Tibial artery (tissue), 4 donors: ENCODE results near the gene SPSB1.
A peak's percentile ranks its signal among the peaks of the same experiment; 100 is the strongest.

Source experiments
- DNase-seq, 2 donors: peaks; one replicate each; pipeline ENCODE4 v3.0.0-alpha.2; 2019
- H3K27ac ChIP-seq, 2 donors: fragments of 200-600 bp; sonication (generic) in 1 of 2; 1 replicate in 1 of 2; 2 replicates in 1 of 2; pipeline ENCODE4 v1.5.1; 2018 to 2019; ENCODE audit warnings: mild to moderate bottlenecking in 1 of 2
- H3K27me3 ChIP-seq, 2 donors: fragments of 200-600 bp; sonication (generic) in 1 of 2; one replicate each; pipeline versions ENCODE4 v1.5.1 to v1.6.0; 2016 to 2019
- H3K36me3 ChIP-seq, 3 donors: fragments of 200-600 bp; sonication (generic) in 2 of 3; one replicate each; pipeline ENCODE4 v1.5.1; 2016 to 2019; ENCODE audit warnings: mild to moderate bottlenecking in 2 of 3
- H3K4me1 ChIP-seq, 4 donors: fragments of 200-600 bp; sonication (generic) in 2 of 4; 1 replicate in 3 of 4; 2 replicates in 1 of 4; pipeline ENCODE4 v1.5.1; 2016 to 2019
- H3K4me3 ChIP-seq, 2 donors: fragments of 200-600 bp; sonication (generic) in 1 of 2; 1 replicate in 1 of 2; 2 replicates in 1 of 2; pipeline ENCODE4 v1.5.1; 2018 to 2019; ENCODE audit warnings: mild to moderate bottlenecking in 2 of 2
- H3K9me3 ChIP-seq, 3 donors: fragments of 200-600 bp; sonication (generic) in 1 of 3; one replicate each; pipeline ENCODE4 v1.5.1; 2016 to 2019
- CTCF ChIP-seq, 2 experiments: fragments of 200-600 bp in 1 of 2; fragments of 450-650 bp in 1 of 2; IDR thresholded peaks; one replicate each; pipeline ENCODE4 v1.5.1; 2017 to 2019; ENCODE audit warnings: antibody characterized with exemption in 2 of 2, mild to moderate bottlenecking in 1 of 2, moderate library complexity in 1 of 2
- intact Hi-C: fragments of 100-400 bp; cut with DNase I; formaldehyde crosslinking; loops from one replicate; pipeline ENCODE4 v1.15.0; 2023; ENCODE audit warnings: low total_unique reads

Gene SPSB1

GRCh38 chr1:9261496-9261895 lies 31.2 kb upstream of the SPSB1 start:
- DNase-seq: no peak
- Histone ChIP-seq H3K4me1 (peaks cover 0 to 2% (median 0%) of the 10 kb centered on the region in 4 donors), H3K27me3 (no peaks in the 10 kb centered on the region), H3K27ac (no peak overlapping the region), H3K9me3 (no peaks in the 10 kb centered on the region), H3K36me3 (peaks cover 31 to 64% (median 44%) of the 10 kb centered on the region in 3 donors), H3K4me3 (no peak overlapping the region)
- intact Hi-C loops: no loop called here
- TF ChIP-seq CTCF (IDR thresholded peaks at IDR 0.05): no peak

DNA sequence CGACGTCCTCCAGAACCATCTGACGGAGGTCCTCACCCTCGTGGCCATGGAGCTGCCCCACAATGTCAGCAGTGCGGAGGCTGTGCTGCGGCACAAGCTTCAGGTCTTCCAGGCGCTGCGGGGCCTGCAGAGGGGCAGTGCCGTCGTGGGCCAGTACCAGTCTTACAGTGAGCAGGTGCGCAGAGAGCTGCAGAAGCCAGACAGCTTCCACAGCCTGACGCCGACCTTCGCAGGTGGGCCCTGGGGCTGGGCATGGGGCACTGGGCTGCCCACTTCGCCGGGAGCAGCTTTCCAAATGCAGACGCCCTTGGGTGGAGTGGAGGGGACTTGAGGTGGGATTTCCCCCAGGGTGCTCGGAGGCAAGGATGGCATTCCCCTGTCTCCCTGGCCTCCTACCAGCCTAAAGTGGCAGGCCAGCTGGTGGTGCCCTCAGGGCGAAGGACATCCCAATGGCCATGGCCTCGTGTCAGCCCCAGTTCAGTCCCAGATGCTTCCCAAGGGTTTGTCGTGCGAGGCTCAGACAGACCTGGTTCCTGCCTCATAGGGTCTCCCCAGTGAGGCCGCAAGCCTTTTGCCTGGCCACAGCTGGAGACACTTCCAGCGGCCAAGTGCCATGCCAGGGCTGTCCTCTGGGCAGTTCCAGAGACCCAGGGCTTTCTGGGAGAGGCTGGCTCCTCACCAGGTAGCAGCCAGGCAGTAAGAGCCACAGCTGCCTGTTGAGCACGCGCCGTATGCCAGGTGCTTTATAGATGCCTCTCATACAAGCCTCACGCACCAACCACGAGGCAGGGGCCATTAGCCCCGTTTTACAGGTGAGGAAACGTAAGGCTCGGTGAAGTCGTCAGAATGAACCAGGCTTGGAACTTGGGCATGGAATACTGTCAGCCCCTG lies 30.4 kb upstream of the SPSB1 start:
- H3K27ac ChIP-seq: no peak overlapping the region
- no peaks in the 10 kb centered on the region for H3K9me3 ChIP-seq
- H3K4me3 ChIP-seq: no peak overlapping the region
- H3K27me3 ChIP-seq: no peaks in the 10 kb centered on the region
- intact Hi-C loops: no loop called here
- peaks cover 31 to 62% (median 44%) of the 10 kb centered on the region in 3 donors for H3K36me3 ChIP-seq
- H3K4me1 ChIP-seq: peaks cover 0 to 9% (median 5%) of the 10 kb centered on the region in 4 donors
- DNase-seq: peak in 1 of 2 donors; percentile 57
- no peak for TF ChIP-seq CTCF (IDR thresholded peaks at IDR 0.05)

DNA sequence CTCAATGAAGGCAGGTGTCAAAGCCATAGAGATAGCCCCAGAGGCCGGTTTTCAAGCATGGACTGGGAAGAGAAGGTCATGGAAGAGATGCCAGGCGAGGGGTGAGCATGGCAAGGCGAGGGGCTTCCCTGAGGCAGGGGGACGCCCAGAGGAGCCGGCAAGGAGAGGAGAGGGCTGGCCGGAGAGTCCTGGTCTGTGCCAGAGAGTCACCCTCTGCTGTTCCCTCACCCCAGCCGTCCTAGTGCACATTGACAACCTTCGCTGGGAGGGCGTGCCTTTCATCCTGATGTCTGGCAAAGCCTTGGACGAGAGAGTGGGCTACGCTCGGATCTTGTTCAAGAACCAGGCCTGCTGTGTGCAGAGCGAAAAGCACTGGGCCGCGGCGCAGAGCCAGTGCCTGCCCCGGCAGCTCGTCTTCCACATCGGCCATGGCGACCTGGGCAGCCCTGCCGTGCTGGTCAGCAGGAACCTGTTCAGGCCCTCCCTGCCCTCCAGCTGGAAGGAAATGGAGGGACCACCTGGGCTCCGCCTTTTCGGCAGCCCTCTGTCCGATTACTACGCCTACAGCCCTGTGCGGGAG lies 29.3 kb upstream of the SPSB1 start:
- Histone ChIP-seq H3K4me3 (no peak overlapping the region), H3K36me3 (peaks cover 32 to 64% (median 44%) of the 10 kb centered on the region in 3 donors), H3K27me3 (no peaks in the 10 kb centered on the region), H3K4me1 (peaks cover 0 to 12% (median 5%) of the 10 kb centered on the region in 4 donors), H3K9me3 (no peaks in the 10 kb centered on the region), H3K27ac (no peak overlapping the region)
- TF ChIP-seq CTCF (IDR thresholded peaks at IDR 0.05): no peak
- no peak for DNase-seq
- intact Hi-C loops: no loop called here

DNA sequence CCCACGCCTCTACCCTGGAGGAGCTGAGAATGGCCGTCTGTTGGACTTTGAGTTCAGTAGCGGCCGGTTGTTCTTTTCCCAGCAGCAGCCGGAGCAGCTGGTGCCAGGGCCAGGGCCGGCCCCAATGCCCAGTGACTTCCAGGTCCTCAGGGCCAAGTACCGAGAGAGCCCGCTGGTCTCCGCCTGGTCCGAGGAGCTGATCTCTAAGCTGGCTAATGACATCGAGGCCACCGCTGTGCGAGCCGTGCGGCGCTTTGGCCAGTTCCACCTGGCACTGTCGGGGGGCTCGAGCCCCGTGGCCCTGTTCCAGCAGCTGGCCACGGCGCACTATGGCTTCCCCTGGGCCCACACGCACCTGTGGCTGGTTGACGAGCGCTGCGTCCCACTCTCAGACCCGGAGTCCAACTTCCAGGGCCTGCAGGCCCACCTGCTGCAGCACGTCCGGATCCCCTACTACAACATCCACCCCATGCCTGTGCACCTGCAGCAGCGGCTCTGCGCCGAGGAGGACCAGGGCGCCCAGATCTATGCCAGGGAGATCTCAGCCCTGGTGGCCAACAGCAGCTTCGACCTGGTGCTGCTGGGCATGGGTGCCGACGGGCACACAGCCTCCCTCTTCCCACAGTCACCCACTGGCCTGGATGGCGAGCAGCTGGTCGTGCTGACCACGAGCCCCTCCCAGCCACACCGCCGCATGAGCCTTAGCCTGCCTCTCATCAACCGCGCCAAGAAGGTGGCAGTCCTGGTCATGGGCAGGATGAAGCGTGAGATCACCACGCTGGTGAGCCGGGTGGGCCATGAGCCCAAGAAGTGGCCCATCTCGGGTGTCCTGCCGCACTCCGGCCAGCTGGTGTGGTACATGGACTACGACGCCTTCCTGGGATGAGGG lies 28.5 kb upstream of the SPSB1 start:
- Histone ChIP-seq H3K4me1 (peaks cover 0 to 12% (median 5%) of the 10 kb centered on the region in 4 donors), H3K27ac (no peak overlapping the region), H3K9me3 (no peaks in the 10 kb centered on the region), H3K36me3 (peaks cover 39 to 73% (median 48%) of the 10 kb centered on the region in 3 donors), H3K27me3 (no peaks in the 10 kb centered on the region), H3K4me3 (no peak overlapping the region)
- intact Hi-C loops: no loop called here
- peak in 1 of 2 donors; percentile 58 for DNase-seq
- no peak for TF ChIP-seq CTCF (IDR thresholded peaks at IDR 0.05)

- Histone ChIP-seq H3K36me3 (peaks cover 47 to 81% (median 52%) of the 10 kb centered on the region in 3 donors), H3K4me3 (no peak overlapping the region), H3K27ac (no peak overlapping the region), H3K9me3 (no peaks in the 10 kb centered on the region), H3K4me1 (peaks cover 0 to 12% (median 5%) of the 10 kb centered on the region in 4 donors), H3K27me3 (no peaks in the 10 kb centered on the region)
- intact Hi-C loops: loop anchor here (5.0 kb wide), 1 partner anchor 192 kb away; no protein-coding TSS in a partner anchor
- DNase-seq: no peak
- TF ChIP-seq CTCF (IDR thresholded peaks at IDR 0.05): no peak
Measured at GRCh38 chr1:9265037-9265436, 27.7 kb upstream of the SPSB1 start.
